A549 (cell line): ENCODE data around the gene TRAF3IP1.

Experiments used
- CHD2 ChIP-seq: fragments of 150-350 bp; IDR thresholded peaks from 2 replicates; pipeline ENCODE4 v1.6.1; 2014; ENCODE audit warnings: low read length; ENCODE audit not compliant: partially characterized antibody
- EHMT2 ChIP-seq: fragments of 200-600 bp; sonication (generic); IDR thresholded peaks from 2 replicates; pipeline ENCODE4 v1.6.1; 2016; ENCODE audit warnings: antibody characterized with exemption, low read depth, mild to moderate bottlenecking, moderate library complexity
- HDAC2 ChIP-seq: fragments of 200-600 bp; sonication (generic); IDR thresholded peaks from 2 replicates; pipeline ENCODE4 v1.6.1; 2016
- POLR2A ChIP-seq: IDR thresholded peaks from 2 replicates; pipeline ENCODE4 v1.6.1; 2012; ENCODE audit warnings: mild to moderate bottlenecking, low read length
- SMC3 ChIP-seq: fragments of >200 bp; sonication (Bioruptor Twin); formaldehyde crosslinking; IDR thresholded peaks from 3 replicates; pipeline ENCODE4 v1.6.1; 2018; ENCODE audit warnings: inconsistent platforms
- ZFP36 ChIP-seq: fragments of 450-650 bp; IDR thresholded peaks from 2 replicates; pipeline ENCODE4 v1.6.1; 2014; ENCODE audit warnings: borderline replicate concordance; ENCODE audit not compliant: partially characterized antibody
- TF ChIP-seq, protein P1 (sequence below): fragments of >200 bp; sonication (Bioruptor Twin); formaldehyde crosslinking; IDR thresholded peaks from 3 replicates; pipeline ENCODE4 v1.5.1; 2016
- TF ChIP-seq, protein P2 (sequence below): fragments of 450-650 bp; IDR thresholded peaks from 2 replicates; pipeline ENCODE4 v1.6.1; 2014; ENCODE audit warnings: antibody characterized with exemption
- TF ChIP-seq, protein P3 (sequence below): fragments of 200-600 bp; sonication (generic); IDR thresholded peaks from 2 replicates; pipeline ENCODE4 v1.6.1; 2016; ENCODE audit warnings: antibody characterized with exemption, mild to moderate bottlenecking, moderate library complexity

- TF ChIP-seq, protein P1, sequence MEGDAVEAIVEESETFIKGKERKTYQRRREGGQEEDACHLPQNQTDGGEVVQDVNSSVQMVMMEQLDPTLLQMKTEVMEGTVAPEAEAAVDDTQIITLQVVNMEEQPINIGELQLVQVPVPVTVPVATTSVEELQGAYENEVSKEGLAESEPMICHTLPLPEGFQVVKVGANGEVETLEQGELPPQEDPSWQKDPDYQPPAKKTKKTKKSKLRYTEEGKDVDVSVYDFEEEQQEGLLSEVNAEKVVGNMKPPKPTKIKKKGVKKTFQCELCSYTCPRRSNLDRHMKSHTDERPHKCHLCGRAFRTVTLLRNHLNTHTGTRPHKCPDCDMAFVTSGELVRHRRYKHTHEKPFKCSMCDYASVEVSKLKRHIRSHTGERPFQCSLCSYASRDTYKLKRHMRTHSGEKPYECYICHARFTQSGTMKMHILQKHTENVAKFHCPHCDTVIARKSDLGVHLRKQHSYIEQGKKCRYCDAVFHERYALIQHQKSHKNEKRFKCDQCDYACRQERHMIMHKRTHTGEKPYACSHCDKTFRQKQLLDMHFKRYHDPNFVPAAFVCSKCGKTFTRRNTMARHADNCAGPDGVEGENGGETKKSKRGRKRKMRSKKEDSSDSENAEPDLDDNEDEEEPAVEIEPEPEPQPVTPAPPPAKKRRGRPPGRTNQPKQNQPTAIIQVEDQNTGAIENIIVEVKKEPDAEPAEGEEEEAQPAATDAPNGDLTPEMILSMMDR, result no peak
- TF ChIP-seq, protein P2, sequence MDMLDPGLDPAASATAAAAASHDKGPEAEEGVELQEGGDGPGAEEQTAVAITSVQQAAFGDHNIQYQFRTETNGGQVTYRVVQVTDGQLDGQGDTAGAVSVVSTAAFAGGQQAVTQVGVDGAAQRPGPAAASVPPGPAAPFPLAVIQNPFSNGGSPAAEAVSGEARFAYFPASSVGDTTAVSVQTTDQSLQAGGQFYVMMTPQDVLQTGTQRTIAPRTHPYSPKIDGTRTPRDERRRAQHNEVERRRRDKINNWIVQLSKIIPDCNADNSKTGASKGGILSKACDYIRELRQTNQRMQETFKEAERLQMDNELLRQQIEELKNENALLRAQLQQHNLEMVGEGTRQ, result no peak
- TF ChIP-seq EHMT2 (no peak), ZFP36 (no peak), POLR2A (no peak), HDAC2 (no peak), SMC3 (no peak), CHD2 (no peak)
- TF ChIP-seq, protein P3, sequence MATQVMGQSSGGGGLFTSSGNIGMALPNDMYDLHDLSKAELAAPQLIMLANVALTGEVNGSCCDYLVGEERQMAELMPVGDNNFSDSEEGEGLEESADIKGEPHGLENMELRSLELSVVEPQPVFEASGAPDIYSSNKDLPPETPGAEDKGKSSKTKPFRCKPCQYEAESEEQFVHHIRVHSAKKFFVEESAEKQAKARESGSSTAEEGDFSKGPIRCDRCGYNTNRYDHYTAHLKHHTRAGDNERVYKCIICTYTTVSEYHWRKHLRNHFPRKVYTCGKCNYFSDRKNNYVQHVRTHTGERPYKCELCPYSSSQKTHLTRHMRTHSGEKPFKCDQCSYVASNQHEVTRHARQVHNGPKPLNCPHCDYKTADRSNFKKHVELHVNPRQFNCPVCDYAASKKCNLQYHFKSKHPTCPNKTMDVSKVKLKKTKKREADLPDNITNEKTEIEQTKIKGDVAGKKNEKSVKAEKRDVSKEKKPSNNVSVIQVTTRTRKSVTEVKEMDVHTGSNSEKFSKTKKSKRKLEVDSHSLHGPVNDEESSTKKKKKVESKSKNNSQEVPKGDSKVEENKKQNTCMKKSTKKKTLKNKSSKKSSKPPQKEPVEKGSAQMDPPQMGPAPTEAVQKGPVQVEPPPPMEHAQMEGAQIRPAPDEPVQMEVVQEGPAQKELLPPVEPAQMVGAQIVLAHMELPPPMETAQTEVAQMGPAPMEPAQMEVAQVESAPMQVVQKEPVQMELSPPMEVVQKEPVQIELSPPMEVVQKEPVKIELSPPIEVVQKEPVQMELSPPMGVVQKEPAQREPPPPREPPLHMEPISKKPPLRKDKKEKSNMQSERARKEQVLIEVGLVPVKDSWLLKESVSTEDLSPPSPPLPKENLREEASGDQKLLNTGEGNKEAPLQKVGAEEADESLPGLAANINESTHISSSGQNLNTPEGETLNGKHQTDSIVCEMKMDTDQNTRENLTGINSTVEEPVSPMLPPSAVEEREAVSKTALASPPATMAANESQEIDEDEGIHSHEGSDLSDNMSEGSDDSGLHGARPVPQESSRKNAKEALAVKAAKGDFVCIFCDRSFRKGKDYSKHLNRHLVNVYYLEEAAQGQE, result no peak
These were observed 29.4 kb upstream of the TRAF3IP1 start for GRCh38 chr2:238290715-238291549.
